ENCODE data around the gene DNM3.

GRCh38 chr1:171833091-171833825 lies 8.0 kb upstream of the DNM3 start:
- TF ChIP-seq CTCF (conservative IDR thresholded peaks at IDR 0.05 in 1 of 2, IDR thresholded peaks at IDR 0.05 in 1 of 2; ENCODE audit: extremely low read depth in 1 of 2, insufficient read depth in 1 of 2, low read depth in 1 of 2, low read length in 2 of 2) (no peak), EZH2 (IDR thresholded peaks at IDR 0.05; ENCODE audit: borderline replicate concordance, low read length) (no peak)
